ENCODE results near the gene SMIM36.

- no peak for TF ChIP-seq CSDC2 (CRISPR knock-in tag; IDR thresholded peaks at IDR 0.05)
- TF ChIP-seq ZFP3 (CRISPR knock-in tag; IDR thresholded peaks at IDR 0.05), result no peak
- no peak for TF ChIP-seq ZC3H10 (CRISPR knock-in tag; IDR thresholded peaks at IDR 0.05)
- TF ChIP-seq PATZ1 (CRISPR knock-in tag; IDR thresholded peaks at IDR 0.05; ENCODE audit: borderline replicate concordance), result no peak
Measured at GRCh38 chr17:55527540-55528118, 16.4 kb upstream of the SMIM36 start.
